OCI-LY1 (cell line): Measurements from ENCODE around the gene VDAC1.
"Not testable (repeated sequence)": the region's sequence is repeated elsewhere in the genome, so short reads cannot be mapped to it uniquely, and the experiment has no call there.

Experiments
- H2AFZ ChIP-seq: fragments of 200-600 bp; sonication (generic), shearing (Covaris generic); 2 replicates; pipeline ENCODE4 v1.6.0; 2014; ENCODE audit warnings: antibody characterized with exemption, mild to moderate bottlenecking, low read length
- H3F3A ChIP-seq: fragments of 200-600 bp; sonication (generic), shearing (Covaris generic); 2 replicates; pipeline ENCODE4 v1.6.0; 2014; ENCODE audit warnings: mild to moderate bottlenecking, antibody characterized with exemption, low read length, moderate library complexity; ENCODE audit not compliant: insufficient read depth
- H3K27ac ChIP-seq: fragments of 200-600 bp; sonication (generic); 2 replicates; pipeline ENCODE4 v1.5.1; 2014; ENCODE audit warnings: low read length, mixed run types, mild to moderate bottlenecking, low read depth; ENCODE audit not compliant: poor library complexity, severe bottlenecking
- H3K27me3 ChIP-seq: fragments of 200-600 bp; sonication (generic); 2 replicates; pipeline ENCODE4 v1.6.0; 2014; ENCODE audit warnings: antibody characterized with exemption, mild to moderate bottlenecking, low read length, moderate library complexity; ENCODE audit not compliant: insufficient read depth
- H3K36me3 ChIP-seq: fragments of 200-600 bp; sonication (generic); 2 replicates; pipeline ENCODE4 v1.6.1; 2014; ENCODE audit warnings: mild to moderate bottlenecking, antibody characterized with exemption, low read length, moderate library complexity, mixed read lengths; ENCODE audit not compliant: insufficient read depth
- H3K4me1 ChIP-seq: fragments of 200-600 bp; sonication (generic); 2 replicates; pipeline ENCODE4 v1.5.1; 2014; ENCODE audit warnings: mild to moderate bottlenecking, low read length, moderate library complexity; ENCODE audit not compliant: insufficient read depth, severe bottlenecking
- H3K4me2 ChIP-seq: fragments of 200-600 bp; sonication (generic), shearing (Covaris generic); 2 replicates; pipeline ENCODE4 v1.6.1; 2014; ENCODE audit warnings: low read length
- H3K4me3 ChIP-seq: fragments of 200-600 bp; sonication (generic); 2 replicates; pipeline ENCODE4 v1.5.1; 2014; ENCODE audit warnings: low read length, low read depth, mild to moderate bottlenecking, mixed read lengths; ENCODE audit not compliant: poor library complexity, severe bottlenecking
- H3K79me2 ChIP-seq: fragments of 200-600 bp; shearing (Covaris generic); 2 replicates; pipeline ENCODE4 v1.6.1; 2016; ENCODE audit warnings: mixed run types, low read length, mixed read lengths; ENCODE audit not compliant: insufficient read depth
- H3K9ac ChIP-seq: fragments of 200-600 bp; sonication (generic), shearing (Covaris generic); 2 replicates; pipeline ENCODE4 v1.6.1; 2014; ENCODE audit warnings: mild to moderate bottlenecking, low read length, mixed read lengths
- H3K9me2 ChIP-seq: fragments of 200-600 bp; sonication (generic), shearing (Covaris generic); 2 replicates; pipeline ENCODE4 v1.6.1; 2014; ENCODE audit warnings: low read depth, mild to moderate bottlenecking, low read length, mixed read lengths
- H3K9me3 ChIP-seq: fragments of 200-600 bp; shearing (Covaris generic); 2 replicates; pipeline ENCODE4 v1.6.1; 2014; ENCODE audit warnings: low read length, mixed read lengths
- H4K20me1 ChIP-seq: fragments of 200-600 bp; sonication (generic), shearing (Covaris generic); 2 replicates; pipeline ENCODE4 v1.6.0; 2016; ENCODE audit warnings: mild to moderate bottlenecking, low read length; ENCODE audit not compliant: insufficient read depth
- CTCF ChIP-seq: fragments of 200-600 bp; sonication (generic), shearing (Covaris generic); IDR thresholded peaks from 2 replicates; pipeline ENCODE4 v1.5.1; 2017; ENCODE audit warnings: mild to moderate bottlenecking, antibody characterized with exemption, low read length, moderate library complexity, mixed read lengths
- EZH2 ChIP-seq: fragments of 200-600 bp; sonication (generic), shearing (Covaris generic); IDR thresholded peaks from 2 replicates; pipeline ENCODE4 v1.8.0; 2017; ENCODE audit warnings: borderline replicate concordance, mixed run types, mild to moderate bottlenecking, antibody characterized with exemption, low read length, moderate library complexity, mixed read lengths

Gene VDAC1

GRCh38 chr5:133977858-133978257 lies 26.9 kb downstream of the VDAC1 start:
- Histone ChIP-seq H4K20me1 (no peaks in the 10 kb centered on the region), H3K36me3 (peaks cover 88% of the 10 kb centered on the region), H3F3A (no peaks in the 10 kb centered on the region; the same call in 1 of the 2 replicates), H3K9me3 (no peaks in the 10 kb centered on the region), H3K9ac (no peak overlapping the region), H3K27ac (no peak overlapping the region), H3K4me3 (no peak overlapping the region), H3K79me2 (no peaks in the 10 kb centered on the region), H3K27me3 (no peaks in the 10 kb centered on the region), H3K9me2 (no peaks in the 10 kb centered on the region), H2AFZ (no peak overlapping the region), H3K4me2 (no peak overlapping the region), H3K4me1 (no peaks in the 10 kb centered on the region)
- no peak for TF ChIP-seq EZH2
- TF ChIP-seq CTCF: no peak

GRCh38 chr5:133977161-133977787 lies 27.5 kb downstream of the VDAC1 start:
- Histone ChIP-seq H3K36me3 (peaks cover 85% of the 10 kb centered on the region), H3K27me3 (no peaks in the 10 kb centered on the region), H3K9ac (no peak overlapping the region), H3K27ac (no peak overlapping the region), H3K9me3 (no peaks in the 10 kb centered on the region), H3K4me1 (no peaks in the 10 kb centered on the region), H3K9me2 (no peaks in the 10 kb centered on the region), H4K20me1 (no peaks in the 10 kb centered on the region), H2AFZ (no peak overlapping the region), H3F3A (no peaks in the 10 kb centered on the region; the same call in 1 of the 2 replicates), H3K79me2 (no peaks in the 10 kb centered on the region), H3K4me2 (no peak overlapping the region), H3K4me3 (no peak overlapping the region)
- TF ChIP-seq CTCF (no peak), EZH2 (no peak)

- H3K4me3 ChIP-seq, H3F3A ChIP-seq, H3K4me2 ChIP-seq, H3K27ac ChIP-seq, H3K9me3 ChIP-seq, H3K4me1 ChIP-seq, H2AFZ ChIP-seq, H3K79me2 ChIP-seq, H3K9me2 ChIP-seq, H3K27me3 ChIP-seq, H3K9ac ChIP-seq, H4K20me1 ChIP-seq: not testable (repeated sequence)
- H3K36me3 ChIP-seq: peaks cover 75% of the 10 kb centered on the region
Measured at GRCh38 chr5:133975546-133975945, 29.2 kb downstream of the VDAC1 start.

GRCh38 chr5:133974142-133974541 lies 30.6 kb downstream of the VDAC1 start:
- TF ChIP-seq CTCF (no peak), EZH2 (no peak)
- Histone ChIP-seq H3K27me3 (no peaks in the 10 kb centered on the region), H3K79me2 (no peaks in the 10 kb centered on the region), H3F3A (no peaks in the 10 kb centered on the region; the same call in 1 of the 2 replicates), H2AFZ (no peak overlapping the region), H3K4me1 (peaks cover 14% of the 10 kb centered on the region), H3K9ac (no peak overlapping the region), H3K4me2 (no peak overlapping the region), H3K4me3 (no peak overlapping the region), H4K20me1 (no peaks in the 10 kb centered on the region), H3K9me3 (no peaks in the 10 kb centered on the region), H3K27ac (no peak overlapping the region), H3K9me2 (no peaks in the 10 kb centered on the region), H3K36me3 (peaks cover 66% of the 10 kb centered on the region)
